ENCODE results near the gene RAB3C. TPM values are rescaled to one million over a fixed set of nuclear protein-coding genes. Genes with fewer than 3 reads are reported as not detected.

RAB3C gene
- polyA plus RNA-seq, 2 donors = 0.02 to 0.04 TPM

DNA sequence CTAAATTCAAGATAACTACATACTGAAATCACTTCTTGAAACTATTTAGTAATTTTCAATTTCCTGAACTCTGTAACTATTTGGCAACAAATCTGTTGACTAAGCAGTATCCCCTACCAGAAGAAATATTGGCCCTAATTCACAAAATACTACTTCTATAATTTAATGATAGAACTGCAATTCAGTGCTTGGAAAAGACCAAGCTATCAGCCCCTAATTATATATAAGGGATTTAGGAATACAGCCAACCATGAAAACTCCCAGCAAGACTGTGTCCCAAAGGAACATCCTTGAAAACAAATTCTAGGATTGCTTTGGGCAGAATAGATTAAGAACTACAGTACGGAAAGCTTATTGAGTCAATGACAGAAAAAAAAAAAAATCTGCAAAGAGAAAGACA lies 169.2 kb downstream of the RAB3C start:
- WGBS, 2 donors = 74 to 80% methylated on average over 1 of the region's 1 CpG
- no peaks in the 10 kb centered on the region for H3K36me3 ChIP-seq (ENCODE audit: control insufficient read depth in 2 of 2, insufficient read depth in 2 of 2, low read length in 1 of 2)
- H3K27ac ChIP-seq (ENCODE audit: low read depth in 2 of 2, low read length in 1 of 2) = no peak overlapping the region

DNA sequence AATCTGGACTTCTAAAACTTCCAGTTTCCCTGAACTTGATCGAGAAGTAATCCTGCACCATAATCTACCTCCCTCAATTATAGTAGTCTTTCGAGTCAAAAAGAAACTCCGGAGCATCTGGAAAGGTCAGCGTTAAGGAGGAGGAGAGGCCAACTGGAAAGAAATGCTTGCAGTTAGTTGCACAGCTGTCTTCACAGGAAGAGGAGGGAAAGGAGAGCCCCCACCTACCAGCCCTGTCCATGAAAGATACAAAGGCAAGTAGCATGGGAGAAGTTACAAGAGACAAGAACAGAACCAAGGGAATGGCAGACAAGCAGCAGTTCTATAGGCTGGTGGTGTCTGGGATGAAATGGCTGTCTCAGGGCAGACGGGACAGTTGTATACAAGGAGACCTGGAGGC lies 170.6 kb downstream of the RAB3C start:
- no peaks in the 10 kb centered on the region for H3K36me3 ChIP-seq (ENCODE audit: control insufficient read depth in 2 of 2, insufficient read depth in 2 of 2, low read length in 1 of 2)
- H3K4me3 ChIP-seq (ENCODE audit: low read depth in 1 of 2, low read length in 2 of 2) = no peak overlapping the region
- no peaks in the 10 kb centered on the region for H3K9me3 ChIP-seq (ENCODE audit: control insufficient read depth in 2 of 2, insufficient read depth in 1 of 2, low read depth in 1 of 2, low read length in 1 of 2)
- H3K4me1 ChIP-seq (ENCODE audit: control insufficient read depth in 2 of 2, insufficient read depth in 2 of 2, low read length in 1 of 2) = no peaks in the 10 kb centered on the region
- WGBS, 2 donors = 73 to 77% methylated on average over 5 of the region's 5 CpGs
- H3K27me3 ChIP-seq (ENCODE audit: control insufficient read depth in 1 of 2, insufficient read depth in 2 of 2, low read length in 2 of 2) = no peaks in the 10 kb centered on the region
- H3K27ac ChIP-seq (ENCODE audit: low read depth in 2 of 2, low read length in 1 of 2) = no peak overlapping the region

More for the DNA sequence above, 169.2 kb downstream of the RAB3C start:
- no peaks in the 10 kb centered on the region for H3K27me3 ChIP-seq (ENCODE audit: control insufficient read depth in 1 of 2, insufficient read depth in 2 of 2, low read length in 2 of 2)
- no peak overlapping the region for H3K4me3 ChIP-seq (ENCODE audit: low read depth in 1 of 2, low read length in 2 of 2)
- H3K4me1 ChIP-seq (ENCODE audit: control insufficient read depth in 2 of 2, insufficient read depth in 2 of 2, low read length in 1 of 2) = no peaks in the 10 kb centered on the region
- no peaks in the 10 kb centered on the region for H3K9me3 ChIP-seq (ENCODE audit: control insufficient read depth in 2 of 2, insufficient read depth in 1 of 2, low read depth in 1 of 2, low read length in 1 of 2)

DNA sequence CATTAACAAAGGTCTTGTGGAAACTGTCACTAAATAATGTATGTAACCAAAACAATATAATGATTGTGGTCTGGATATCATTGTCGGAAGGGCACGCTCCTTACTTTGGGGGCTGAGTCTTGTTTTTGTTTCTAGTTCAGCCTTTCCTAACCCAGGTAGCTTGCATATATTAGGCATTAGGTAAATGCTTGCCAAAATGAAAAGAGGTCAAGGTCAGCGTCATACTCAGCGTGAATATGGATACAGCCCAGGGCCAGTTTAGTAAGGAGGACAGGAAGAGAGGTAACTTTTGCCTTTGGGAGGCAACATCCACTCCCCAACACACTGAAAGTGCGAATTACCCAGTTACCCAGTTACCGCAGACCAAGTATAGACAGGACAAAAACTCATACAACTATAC lies 171.4 kb downstream of the RAB3C start:
- no peak overlapping the region for H3K27ac ChIP-seq (ENCODE audit: low read depth in 2 of 2, low read length in 1 of 2)

DNA sequence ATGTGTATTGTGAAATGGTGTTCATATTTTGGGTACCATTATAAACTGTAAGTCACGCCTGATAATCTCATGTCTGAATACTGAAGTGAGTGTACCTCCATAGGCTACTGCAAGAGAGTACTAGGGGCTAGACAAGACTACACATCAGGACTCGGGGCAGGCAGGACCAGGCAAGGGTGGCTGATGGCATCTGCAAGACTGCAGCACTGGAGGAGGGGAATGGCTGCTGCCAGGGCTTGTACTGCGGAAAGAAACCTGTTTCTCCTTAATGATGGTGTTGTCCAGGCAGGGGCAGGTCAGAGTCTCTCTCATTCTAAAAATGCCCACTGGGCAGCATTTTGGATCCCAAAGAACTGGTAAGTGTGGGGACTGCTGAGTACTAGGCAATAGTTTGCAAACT lies 172.5 kb downstream of the RAB3C start:
- Histone ChIP-seq H3K27ac (ENCODE audit: low read depth in 2 of 2, low read length in 1 of 2) (no peak overlapping the region), H3K4me3 (ENCODE audit: low read depth in 1 of 2, low read length in 2 of 2) (no peak overlapping the region), H3K36me3 (ENCODE audit: control insufficient read depth in 2 of 2, insufficient read depth in 2 of 2, low read length in 1 of 2) (no peaks in the 10 kb centered on the region), H3K9me3 (ENCODE audit: control insufficient read depth in 2 of 2, insufficient read depth in 1 of 2, low read depth in 1 of 2, low read length in 1 of 2) (no peaks in the 10 kb centered on the region), H3K27me3 (ENCODE audit: control insufficient read depth in 1 of 2, insufficient read depth in 2 of 2, low read length in 2 of 2) (no peaks in the 10 kb centered on the region), H3K4me1 (ENCODE audit: control insufficient read depth in 2 of 2, insufficient read depth in 2 of 2, low read length in 1 of 2) (no peaks in the 10 kb centered on the region)
- 77 to 91% methylated on average over 3 of the region's 3 CpGs for WGBS, 2 donors

More for the DNA sequence above, 171.4 kb downstream of the RAB3C start:
- Histone ChIP-seq H3K36me3 (ENCODE audit: control insufficient read depth in 2 of 2, insufficient read depth in 2 of 2, low read length in 1 of 2) (no peaks in the 10 kb centered on the region), H3K4me3 (ENCODE audit: low read depth in 1 of 2, low read length in 2 of 2) (no peak overlapping the region), H3K27me3 (ENCODE audit: control insufficient read depth in 1 of 2, insufficient read depth in 2 of 2, low read length in 2 of 2) (no peaks in the 10 kb centered on the region), H3K4me1 (ENCODE audit: control insufficient read depth in 2 of 2, insufficient read depth in 2 of 2, low read length in 1 of 2) (no peaks in the 10 kb centered on the region), H3K9me3 (ENCODE audit: control insufficient read depth in 2 of 2, insufficient read depth in 1 of 2, low read depth in 1 of 2, low read length in 1 of 2) (no peaks in the 10 kb centered on the region)
- WGBS, 2 donors = 79 to 87% methylated on average over 6 of the region's 6 CpGs

DNA sequence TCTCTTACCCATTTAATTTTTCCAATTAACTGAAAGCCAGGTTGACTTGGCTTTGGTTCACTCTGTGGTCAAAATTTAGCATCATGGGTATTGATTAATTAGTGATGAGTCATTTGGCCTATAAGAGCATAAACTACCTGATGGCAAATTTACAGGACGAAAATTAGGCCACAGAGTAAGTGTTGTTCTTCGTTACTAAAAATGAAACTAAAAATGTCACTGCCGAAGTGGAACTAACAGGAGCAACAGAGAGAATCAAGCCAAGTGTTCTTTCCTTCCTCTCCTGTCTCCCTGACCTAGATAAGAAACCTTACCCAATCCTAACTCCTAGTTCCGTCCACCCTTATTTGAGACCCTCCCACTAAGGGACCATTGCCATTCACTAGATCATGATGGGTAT lies 176.9 kb downstream of the RAB3C start:
- no peak overlapping the region for H3K27ac ChIP-seq (ENCODE audit: low read depth in 2 of 2, low read length in 1 of 2)
- H3K4me1 ChIP-seq (ENCODE audit: control insufficient read depth in 2 of 2, insufficient read depth in 2 of 2, low read length in 1 of 2) = no peaks in the 10 kb centered on the region
- H3K4me3 ChIP-seq (ENCODE audit: low read depth in 1 of 2, low read length in 2 of 2) = peak overlapping the region in 1 of 2 donors; percentile 15
- WGBS, 2 donors = 32 to 34% methylated on average over 4 of the region's 4 CpGs
- no peaks in the 10 kb centered on the region for H3K9me3 ChIP-seq (ENCODE audit: control insufficient read depth in 2 of 2, insufficient read depth in 1 of 2, low read depth in 1 of 2, low read length in 1 of 2)
- no peaks in the 10 kb centered on the region for H3K27me3 ChIP-seq (ENCODE audit: control insufficient read depth in 1 of 2, insufficient read depth in 2 of 2, low read length in 2 of 2)
- no peaks in the 10 kb centered on the region for H3K36me3 ChIP-seq (ENCODE audit: control insufficient read depth in 2 of 2, insufficient read depth in 2 of 2, low read length in 1 of 2)

DNA sequence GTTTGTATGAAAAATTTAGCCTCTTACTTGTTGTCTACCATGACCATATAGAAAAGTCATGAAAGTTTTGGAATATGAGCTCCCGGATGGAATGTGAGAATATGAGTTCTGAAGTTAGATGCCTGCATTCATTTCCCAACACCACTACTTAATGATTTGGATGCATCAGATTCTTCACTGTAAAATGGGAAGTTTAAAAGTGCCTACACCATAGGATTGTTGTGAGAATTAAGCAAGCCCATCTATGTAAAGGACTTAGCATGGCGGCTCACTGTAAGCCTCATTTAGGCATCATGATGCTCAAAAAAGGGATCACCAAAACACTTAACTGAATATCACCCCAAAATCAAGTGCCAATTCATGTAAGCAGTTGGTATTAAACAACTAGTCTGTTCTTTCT lies 177.3 kb downstream of the RAB3C start:
- H3K27ac ChIP-seq (ENCODE audit: low read depth in 2 of 2, low read length in 1 of 2) = no peak overlapping the region
- H3K36me3 ChIP-seq (ENCODE audit: control insufficient read depth in 2 of 2, insufficient read depth in 2 of 2, low read length in 1 of 2) = no peaks in the 10 kb centered on the region
- no peaks in the 10 kb centered on the region for H3K27me3 ChIP-seq (ENCODE audit: control insufficient read depth in 1 of 2, insufficient read depth in 2 of 2, low read length in 2 of 2)
- H3K4me1 ChIP-seq (ENCODE audit: control insufficient read depth in 2 of 2, insufficient read depth in 2 of 2, low read length in 1 of 2) = no peaks in the 10 kb centered on the region
- H3K4me3 ChIP-seq (ENCODE audit: low read depth in 1 of 2, low read length in 2 of 2) = no peak overlapping the region
- WGBS, 2 donors = 90 to 93% methylated on average over 2 of the region's 2 CpGs
- H3K9me3 ChIP-seq (ENCODE audit: control insufficient read depth in 2 of 2, insufficient read depth in 1 of 2, low read depth in 1 of 2, low read length in 1 of 2) = no peaks in the 10 kb centered on the region

DNA sequence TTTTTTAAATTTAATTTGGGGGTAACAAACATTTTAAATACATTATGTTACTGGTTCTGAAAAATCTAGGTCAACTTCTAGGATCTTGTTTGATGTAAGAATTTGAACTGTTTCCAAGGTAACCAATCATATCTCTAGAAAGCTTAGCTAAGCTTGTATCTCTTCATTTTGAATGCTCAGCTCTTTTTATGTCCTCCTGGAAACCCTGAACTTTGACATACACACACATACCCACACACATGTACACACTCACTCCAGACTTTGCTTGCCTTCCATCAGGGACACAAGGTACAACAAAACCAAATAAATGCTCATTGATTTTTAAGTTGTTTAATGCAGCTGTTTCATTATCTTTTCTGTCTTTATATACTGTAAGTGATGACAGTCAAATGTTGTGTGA lies 178.5 kb downstream of the RAB3C start:
- no peaks in the 10 kb centered on the region for H3K36me3 ChIP-seq (ENCODE audit: control insufficient read depth in 2 of 2, insufficient read depth in 2 of 2, low read length in 1 of 2)
- H3K27ac ChIP-seq (ENCODE audit: low read depth in 2 of 2, low read length in 1 of 2) = no peak overlapping the region
- H3K9me3 ChIP-seq (ENCODE audit: control insufficient read depth in 2 of 2, insufficient read depth in 1 of 2, low read depth in 1 of 2, low read length in 1 of 2) = no peaks in the 10 kb centered on the region
- H3K4me1 ChIP-seq (ENCODE audit: control insufficient read depth in 2 of 2, insufficient read depth in 2 of 2, low read length in 1 of 2) = no peaks in the 10 kb centered on the region
- H3K4me3 ChIP-seq (ENCODE audit: low read depth in 1 of 2, low read length in 2 of 2) = no peak overlapping the region
- H3K27me3 ChIP-seq (ENCODE audit: control insufficient read depth in 1 of 2, insufficient read depth in 2 of 2, low read length in 2 of 2) = no peaks in the 10 kb centered on the region

DNA sequence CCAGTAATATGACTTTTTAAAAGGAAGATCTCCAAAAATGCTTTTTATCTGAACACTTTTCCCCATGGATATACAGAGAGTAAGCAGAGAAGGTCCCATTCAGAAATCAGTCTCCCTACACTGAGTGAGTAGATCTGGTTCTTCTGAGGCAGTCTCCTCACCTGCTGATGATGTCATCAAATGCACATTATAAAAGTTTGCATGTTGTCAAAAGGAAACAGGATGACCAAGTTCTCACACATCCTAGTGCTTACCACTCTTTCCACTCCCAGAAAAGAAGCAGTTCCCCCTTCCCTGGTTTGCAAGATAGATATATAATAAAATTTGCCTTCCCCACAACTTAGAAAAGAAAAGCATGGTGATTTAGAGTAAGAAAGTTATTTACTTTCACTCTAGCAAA lies 180.5 kb downstream of the RAB3C start:
- no peak overlapping the region for H3K4me3 ChIP-seq (ENCODE audit: low read depth in 1 of 2, low read length in 2 of 2)
- H3K9me3 ChIP-seq (ENCODE audit: control insufficient read depth in 2 of 2, insufficient read depth in 1 of 2, low read depth in 1 of 2, low read length in 1 of 2) = no peaks in the 10 kb centered on the region
- no peak overlapping the region for H3K27ac ChIP-seq (ENCODE audit: low read depth in 2 of 2, low read length in 1 of 2)
- no peaks in the 10 kb centered on the region for H3K27me3 ChIP-seq (ENCODE audit: control insufficient read depth in 1 of 2, insufficient read depth in 2 of 2, low read length in 2 of 2)
- H3K36me3 ChIP-seq (ENCODE audit: control insufficient read depth in 2 of 2, insufficient read depth in 2 of 2, low read length in 1 of 2) = no peaks in the 10 kb centered on the region
- no peaks in the 10 kb centered on the region for H3K4me1 ChIP-seq (ENCODE audit: control insufficient read depth in 2 of 2, insufficient read depth in 2 of 2, low read length in 1 of 2)

DNA sequence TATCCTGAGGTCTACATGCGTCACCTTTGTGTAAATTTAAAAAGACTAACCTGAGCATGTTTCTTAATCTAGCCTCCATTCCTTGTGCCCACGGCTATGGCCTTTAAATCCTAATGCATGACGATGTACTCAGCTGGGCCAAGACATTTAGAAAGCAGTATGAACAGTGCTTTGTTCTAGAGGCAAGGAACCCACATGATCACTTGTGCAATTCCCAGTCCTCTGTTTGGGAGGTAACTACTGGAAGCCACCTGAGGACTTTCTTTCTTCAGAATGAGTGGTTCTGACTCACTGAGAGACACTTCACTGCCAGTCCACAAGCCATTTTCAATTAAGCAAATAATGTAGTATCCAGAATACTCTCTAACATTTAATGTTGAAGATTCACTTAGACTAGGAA lies 181.3 kb downstream of the RAB3C start:
- Histone ChIP-seq H3K4me3 (ENCODE audit: low read depth in 1 of 2, low read length in 2 of 2) (no peak overlapping the region), H3K9me3 (ENCODE audit: control insufficient read depth in 2 of 2, insufficient read depth in 1 of 2, low read depth in 1 of 2, low read length in 1 of 2) (no peaks in the 10 kb centered on the region), H3K36me3 (ENCODE audit: control insufficient read depth in 2 of 2, insufficient read depth in 2 of 2, low read length in 1 of 2) (no peaks in the 10 kb centered on the region), H3K4me1 (ENCODE audit: control insufficient read depth in 2 of 2, insufficient read depth in 2 of 2, low read length in 1 of 2) (no peaks in the 10 kb centered on the region), H3K27ac (ENCODE audit: low read depth in 2 of 2, low read length in 1 of 2) (no peak overlapping the region), H3K27me3 (ENCODE audit: control insufficient read depth in 1 of 2, insufficient read depth in 2 of 2, low read length in 2 of 2) (no peaks in the 10 kb centered on the region)
- WGBS, 2 donors = 79 to 86% methylated on average over 3 of the region's 3 CpGs

DNA sequence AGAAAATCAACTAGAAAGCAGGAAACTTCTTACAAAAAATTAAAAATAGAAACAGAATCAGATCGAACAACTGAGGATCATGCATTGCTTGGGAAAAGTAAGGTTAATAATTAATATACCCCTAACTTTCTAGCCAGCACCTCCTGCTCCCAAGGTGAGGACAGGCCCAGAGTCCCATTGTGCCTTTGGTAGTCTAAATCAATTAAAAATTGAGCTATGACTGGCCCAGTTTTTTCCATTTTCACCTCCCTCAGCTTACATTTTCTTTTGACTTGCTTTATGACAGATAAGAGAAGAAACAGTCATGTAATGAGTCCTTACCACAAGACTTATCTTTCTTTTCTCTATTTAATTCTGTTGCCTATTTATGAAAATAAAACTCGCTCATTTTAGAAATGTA lies 182.2 kb downstream of the RAB3C start:
- H3K27ac ChIP-seq (ENCODE audit: low read depth in 2 of 2, low read length in 1 of 2) = no peak overlapping the region
- H3K27me3 ChIP-seq (ENCODE audit: control insufficient read depth in 1 of 2, insufficient read depth in 2 of 2, low read length in 2 of 2) = no peaks in the 10 kb centered on the region
- no peaks in the 10 kb centered on the region for H3K4me1 ChIP-seq (ENCODE audit: control insufficient read depth in 2 of 2, insufficient read depth in 2 of 2, low read length in 1 of 2)
- H3K4me3 ChIP-seq (ENCODE audit: low read depth in 1 of 2, low read length in 2 of 2) = no peak overlapping the region
- WGBS, 2 donors = 65 to 77% methylated on average over 2 of the region's 2 CpGs
- H3K9me3 ChIP-seq (ENCODE audit: control insufficient read depth in 2 of 2, insufficient read depth in 1 of 2, low read depth in 1 of 2, low read length in 1 of 2) = no peaks in the 10 kb centered on the region
- H3K36me3 ChIP-seq (ENCODE audit: control insufficient read depth in 2 of 2, insufficient read depth in 2 of 2, low read length in 1 of 2) = no peaks in the 10 kb centered on the region
